ENCODE measurements around the gene MAP2K3.

DNA sequence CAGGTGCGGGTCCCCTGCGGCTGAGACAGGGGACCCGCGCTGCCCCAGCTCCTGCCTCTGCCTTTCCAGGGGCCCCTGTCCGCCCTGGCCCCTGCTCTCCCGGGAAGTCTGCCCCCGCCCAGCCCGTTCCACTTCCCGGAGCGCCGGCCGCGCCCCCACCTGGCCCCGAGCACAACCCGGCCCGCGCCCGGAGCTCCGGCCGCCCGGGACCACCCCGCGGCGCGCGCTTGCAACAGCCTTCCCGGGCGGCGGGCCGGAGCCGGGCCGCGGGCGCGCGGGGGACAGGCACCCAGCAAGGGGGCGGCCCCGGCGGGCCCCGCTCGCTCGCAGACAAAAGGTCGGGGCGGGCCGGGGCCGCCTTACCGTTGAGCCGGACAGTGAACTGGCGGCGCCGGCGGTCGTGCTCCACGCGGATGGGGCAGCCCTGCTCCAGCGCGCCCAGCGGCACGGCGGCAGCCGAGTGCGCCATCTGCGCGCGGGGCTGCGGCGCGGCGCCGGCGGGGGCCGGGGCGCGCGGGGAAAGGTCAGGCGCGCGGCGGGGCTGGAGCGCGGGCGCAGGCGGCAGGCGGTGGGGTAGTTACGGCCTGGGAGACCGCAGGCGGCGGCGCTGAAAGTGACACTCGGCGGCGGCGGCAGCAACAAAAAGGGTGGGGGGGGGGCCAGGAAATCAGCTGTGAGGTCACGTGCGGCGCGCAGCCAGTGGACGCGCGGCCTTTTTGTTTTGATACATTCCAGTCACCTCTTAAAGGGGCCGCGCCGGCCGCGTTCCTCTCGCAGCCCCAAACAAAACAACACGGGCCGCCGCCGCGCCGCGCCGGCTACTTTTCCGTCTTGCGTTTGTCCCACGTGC, 31.5 kb upstream of the MAP2K3 start, which contains the start of gene NATD1:
- TF ChIP-seq, protein P1, sequence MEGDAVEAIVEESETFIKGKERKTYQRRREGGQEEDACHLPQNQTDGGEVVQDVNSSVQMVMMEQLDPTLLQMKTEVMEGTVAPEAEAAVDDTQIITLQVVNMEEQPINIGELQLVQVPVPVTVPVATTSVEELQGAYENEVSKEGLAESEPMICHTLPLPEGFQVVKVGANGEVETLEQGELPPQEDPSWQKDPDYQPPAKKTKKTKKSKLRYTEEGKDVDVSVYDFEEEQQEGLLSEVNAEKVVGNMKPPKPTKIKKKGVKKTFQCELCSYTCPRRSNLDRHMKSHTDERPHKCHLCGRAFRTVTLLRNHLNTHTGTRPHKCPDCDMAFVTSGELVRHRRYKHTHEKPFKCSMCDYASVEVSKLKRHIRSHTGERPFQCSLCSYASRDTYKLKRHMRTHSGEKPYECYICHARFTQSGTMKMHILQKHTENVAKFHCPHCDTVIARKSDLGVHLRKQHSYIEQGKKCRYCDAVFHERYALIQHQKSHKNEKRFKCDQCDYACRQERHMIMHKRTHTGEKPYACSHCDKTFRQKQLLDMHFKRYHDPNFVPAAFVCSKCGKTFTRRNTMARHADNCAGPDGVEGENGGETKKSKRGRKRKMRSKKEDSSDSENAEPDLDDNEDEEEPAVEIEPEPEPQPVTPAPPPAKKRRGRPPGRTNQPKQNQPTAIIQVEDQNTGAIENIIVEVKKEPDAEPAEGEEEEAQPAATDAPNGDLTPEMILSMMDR (IDR thresholded peaks at IDR 0.05) = no peak
- TF ChIP-seq POLR2A (IDR thresholded peaks at IDR 0.05) = peak; percentile 40 to 82
